GM21576 (cell line): ENCODE data around the gene SNX5.

Experiments used
- ATAC-seq: cut with Tn5 transposase; IDR thresholded peaks from one replicate; pipeline ENCODE4 v1.9.1; 2021; ENCODE audit warnings: mild to moderate bottlenecking, moderate library complexity; ENCODE audit not compliant: unreplicated experiment

Gene SNX5

DNA sequence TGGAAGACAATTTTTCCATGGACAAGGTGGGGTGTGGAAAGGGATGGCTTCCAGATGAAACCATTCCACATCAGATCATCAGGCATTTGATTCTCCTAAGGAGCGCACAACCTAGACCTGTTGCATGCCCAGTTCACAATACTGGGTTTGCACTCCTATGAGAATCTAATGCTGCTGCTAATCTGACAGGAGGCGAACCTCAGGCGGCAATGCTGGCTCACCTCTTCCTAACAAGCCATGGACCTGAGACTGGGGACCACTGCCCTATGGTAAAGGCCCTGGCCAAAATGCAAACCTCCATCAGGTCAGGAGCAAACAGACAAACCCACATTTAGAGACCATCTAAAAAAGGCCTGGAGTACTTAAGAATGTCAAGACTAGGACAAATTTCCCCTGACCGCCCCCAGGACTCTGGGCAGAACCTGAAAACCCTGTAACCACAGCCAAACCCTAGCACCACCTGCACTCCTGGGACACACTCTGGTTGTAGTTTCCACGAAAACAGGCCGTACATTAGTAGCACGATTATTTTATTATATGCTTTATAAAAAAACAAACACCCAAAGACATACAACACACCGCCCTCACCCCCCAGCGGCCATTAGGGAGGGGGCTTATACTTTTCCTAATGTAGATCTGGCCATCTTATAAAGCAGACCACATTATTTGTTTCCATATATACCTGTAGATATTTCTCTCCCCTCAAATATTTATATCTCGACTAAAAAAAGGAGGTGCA, 27.3 kb downstream of the SNX5 start:
- ATAC-seq: no peak

DNA sequence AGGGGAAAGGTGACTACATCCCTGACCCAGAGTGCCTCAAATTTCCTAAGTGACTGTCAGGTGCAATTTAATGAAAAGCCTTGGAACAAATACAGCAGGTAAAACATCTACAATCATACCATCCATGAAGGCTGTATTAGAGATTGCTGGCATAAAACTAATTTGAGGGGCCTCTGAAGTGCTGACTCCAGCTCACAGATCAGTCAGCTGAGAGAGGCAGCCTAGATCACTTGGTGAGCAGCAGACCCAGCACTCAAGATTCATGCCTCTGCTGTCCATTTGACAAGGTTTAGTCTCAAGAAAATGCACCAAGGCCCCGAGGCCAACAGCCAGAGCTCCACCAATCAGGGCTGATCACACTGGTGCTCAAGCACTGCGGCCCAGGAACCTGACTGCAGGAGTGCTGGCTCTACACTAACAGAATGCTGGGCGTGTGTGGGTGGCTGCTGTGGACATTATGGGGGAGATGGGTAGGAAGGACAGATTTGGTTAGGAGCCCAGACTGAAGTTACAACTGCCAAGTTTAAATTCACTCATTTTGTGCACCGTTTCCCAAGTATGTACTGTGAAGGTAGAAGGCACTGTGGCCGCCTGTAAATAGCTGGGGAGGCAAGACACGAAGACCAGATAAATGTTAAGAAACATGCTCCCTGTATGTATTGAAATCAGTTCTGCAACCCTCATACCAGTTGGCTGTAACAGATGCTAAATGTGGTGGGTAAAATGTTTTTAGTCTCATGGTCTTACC, 28.2 kb downstream of the SNX5 start:
- ATAC-seq: no peak

DNA sequence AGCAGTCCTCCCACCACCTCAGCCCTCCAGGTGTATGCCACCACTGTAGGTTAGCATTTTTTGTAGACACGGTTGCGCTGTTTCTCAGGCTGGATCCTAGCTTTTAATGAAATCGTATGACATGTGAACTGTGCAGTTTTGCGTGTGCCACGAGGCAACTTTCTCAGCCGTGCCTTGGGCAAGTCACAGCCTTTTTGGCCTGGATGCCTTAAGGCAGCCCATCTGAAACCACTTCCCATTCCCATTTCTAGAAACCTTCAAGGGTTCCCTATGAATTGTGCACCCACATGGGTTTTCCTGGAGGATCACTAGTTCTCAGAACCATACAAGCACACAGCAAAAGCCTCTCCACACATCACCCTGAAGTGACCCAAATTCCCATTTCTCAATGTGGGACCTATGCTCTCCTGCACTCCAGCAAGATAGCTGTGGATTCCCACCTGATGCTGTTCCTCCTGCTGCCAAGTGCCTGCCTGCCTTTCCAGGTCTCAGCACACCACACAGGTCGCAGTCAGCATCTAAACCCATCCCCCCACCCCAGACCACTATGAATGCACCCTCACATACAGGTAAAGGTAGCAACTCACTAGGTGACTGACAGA, 28.9 kb downstream of the SNX5 start:
- ATAC-seq: no peak

DNA sequence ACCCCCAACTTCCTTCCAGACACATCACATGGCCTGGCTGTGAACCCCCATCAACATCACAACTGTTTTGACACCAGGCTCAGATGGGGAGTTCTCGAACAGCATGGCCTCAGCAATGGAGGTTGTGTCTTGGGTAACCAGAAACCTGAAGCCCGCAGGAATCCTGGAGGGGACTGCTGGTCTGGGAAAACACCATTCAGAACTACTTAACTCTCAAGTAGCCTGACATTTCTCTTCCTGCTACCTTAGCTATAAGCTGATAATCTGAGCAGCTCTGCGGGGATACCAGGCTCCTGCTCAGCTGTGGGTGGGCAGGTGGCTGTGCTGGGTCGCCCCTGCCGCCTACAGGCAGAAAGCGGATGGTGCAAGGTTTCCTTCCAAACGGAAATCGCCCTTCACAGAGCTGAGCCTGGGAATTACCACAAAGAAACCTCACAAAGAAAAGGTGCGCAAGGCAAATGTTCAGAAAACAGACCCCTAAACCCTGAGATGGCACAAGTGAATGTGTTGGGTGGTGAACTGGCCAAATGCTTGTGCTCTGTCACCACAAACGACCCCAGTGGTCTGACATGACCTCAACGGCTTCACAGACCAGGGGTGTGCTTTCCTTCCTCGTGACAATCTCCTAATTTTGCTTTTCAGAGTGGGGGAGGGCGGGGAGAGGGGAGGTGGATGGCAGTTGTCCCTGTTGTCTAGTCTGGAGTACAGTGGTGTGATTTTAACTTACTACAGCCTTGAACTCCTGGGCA, 29.5 kb downstream of the SNX5 start:
- ATAC-seq: peak; percentile 77

DNA sequence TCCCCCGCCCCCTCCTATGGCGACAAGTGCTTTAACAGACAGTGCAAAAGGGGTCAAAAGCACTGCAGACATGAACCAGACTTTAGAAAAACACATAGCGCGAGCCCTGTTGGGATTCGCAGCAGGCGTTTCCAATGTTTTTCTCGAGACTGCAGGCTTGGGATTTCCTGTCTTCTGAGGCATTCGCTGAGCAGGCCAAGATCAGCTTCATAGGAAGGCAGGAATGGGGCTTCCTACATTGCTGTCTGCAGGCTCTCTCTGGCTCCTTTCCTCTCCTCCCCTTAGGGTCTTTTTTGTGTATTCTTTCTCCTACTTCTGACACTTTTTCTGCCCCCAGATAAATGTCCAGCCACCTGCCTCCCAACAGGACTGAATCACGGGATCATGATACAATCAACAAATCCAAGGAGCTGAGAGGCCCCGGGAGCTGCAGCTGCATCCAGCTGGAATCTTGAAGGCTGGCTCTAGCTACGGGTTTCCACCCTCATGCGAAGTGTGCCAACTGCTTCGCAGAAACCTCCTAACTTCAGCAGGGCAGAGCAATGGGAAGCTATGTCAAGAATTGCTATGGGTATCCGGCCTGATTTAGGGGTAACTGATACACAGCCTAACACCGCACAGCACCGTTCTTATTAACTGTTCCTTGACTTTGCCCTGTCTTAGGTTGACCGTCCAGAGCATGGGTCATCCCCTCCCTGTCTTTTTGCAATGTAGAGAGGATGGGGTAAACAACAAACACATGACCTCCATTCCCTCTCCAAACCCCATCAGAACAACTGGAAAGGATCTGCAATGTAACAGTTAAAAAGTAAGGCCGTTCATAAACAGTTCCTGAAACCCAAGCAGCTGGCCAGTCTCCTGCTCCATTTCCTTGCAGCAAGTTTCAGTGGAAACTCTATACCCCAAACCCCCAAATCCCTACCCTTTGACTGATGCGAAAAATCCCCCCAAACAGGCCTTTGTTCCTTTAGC, 31.5 kb downstream of the SNX5 start:
- ATAC-seq: no peak

DNA sequence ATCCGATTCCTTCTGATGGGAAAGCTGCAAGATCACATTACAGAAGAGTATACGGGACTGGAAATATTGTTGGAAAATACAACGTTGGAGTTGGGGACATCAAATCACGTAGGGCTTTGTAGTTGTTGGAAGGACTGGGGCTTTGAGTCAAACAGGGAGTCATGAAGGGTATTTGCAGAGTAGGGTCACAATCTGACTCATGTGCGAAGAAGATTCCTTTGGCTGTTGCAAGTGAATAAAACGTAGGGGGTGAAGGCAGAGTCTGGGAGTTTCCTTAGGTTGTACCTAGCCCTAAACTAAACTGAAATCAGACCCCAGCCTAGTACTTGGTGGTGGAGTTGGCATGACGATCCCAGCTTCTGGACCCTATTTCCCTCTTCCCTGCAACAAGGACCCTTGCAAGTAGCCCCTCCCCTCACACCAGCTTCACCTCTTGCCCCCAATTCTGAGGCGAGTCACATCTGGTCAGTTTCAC, 32.3 kb downstream of the SNX5 start:
- ATAC-seq: no peak

DNA sequence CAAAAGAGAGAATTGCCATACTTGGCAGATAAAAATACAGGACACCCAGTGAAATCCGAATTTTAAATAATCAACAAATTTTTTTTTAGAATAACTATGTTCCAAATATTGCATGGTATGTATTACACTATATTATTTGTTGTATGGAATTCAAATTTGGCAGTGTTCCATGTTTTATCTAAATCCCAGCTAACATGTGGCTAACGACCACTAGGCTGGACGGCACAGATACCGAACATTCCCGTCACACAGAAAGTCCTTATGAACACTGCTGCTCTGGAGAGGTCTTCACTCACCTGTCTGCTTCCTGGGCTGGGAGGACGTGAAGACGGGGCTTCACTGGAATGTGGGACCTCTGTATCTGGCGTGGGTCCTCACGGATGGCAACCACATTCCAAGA, 32.8 kb downstream of the SNX5 start:
- no peak for ATAC-seq

DNA sequence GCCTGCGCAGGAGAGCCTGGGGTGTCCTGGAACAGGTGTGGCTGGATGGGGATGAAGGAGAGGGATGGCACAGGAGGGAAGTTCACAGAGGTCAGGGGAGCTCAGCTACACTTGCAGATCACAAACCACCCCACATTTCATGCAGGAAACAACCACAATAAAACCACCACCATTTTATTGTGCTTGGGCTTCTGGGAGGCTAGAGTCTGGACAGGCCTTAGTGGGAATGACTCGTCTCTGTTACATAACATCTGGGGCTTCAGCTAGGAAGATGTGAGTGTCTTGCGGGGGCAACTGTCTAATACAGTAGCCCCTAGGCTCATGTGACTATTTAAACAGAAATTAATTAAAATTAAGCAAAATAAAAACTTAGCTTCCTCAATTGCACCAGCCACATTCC, 33.4 kb downstream of the SNX5 start:
- no peak for ATAC-seq

DNA sequence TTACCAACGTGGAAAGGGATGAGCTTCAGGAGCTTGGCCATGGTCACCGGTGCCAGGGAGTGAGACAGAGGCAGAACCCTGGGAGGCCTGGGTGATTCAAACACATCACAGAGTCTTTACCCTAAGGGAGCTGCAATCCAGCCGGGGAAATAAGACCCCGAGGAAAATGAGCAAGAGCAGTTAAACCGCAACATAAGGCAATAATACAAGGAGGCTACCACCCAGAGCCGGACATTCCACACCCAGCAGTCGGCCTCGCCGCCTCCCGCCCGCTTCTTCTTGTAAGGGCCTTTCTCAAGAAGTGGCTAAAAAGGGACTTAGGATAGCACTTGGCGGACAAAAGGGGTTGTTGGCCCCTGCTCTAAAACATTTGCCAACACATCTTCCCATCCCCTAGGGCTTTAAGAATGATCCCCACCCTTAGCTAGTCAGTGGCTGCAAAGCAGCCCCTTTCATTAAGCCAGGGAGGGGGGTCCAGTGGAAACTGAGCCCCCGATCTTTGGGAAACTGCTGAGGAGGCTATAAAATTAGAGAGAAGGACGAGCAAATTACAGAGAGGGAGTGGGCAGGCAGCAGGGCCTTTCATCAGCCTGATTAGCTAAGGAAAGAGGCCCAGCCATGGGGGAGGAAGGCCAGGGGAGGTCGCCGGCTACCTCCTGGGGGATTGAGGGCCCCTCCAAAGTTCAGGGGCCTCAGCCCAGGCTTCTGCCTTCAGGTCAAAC, 34.3 kb downstream of the SNX5 start:
- no peak for ATAC-seq

DNA sequence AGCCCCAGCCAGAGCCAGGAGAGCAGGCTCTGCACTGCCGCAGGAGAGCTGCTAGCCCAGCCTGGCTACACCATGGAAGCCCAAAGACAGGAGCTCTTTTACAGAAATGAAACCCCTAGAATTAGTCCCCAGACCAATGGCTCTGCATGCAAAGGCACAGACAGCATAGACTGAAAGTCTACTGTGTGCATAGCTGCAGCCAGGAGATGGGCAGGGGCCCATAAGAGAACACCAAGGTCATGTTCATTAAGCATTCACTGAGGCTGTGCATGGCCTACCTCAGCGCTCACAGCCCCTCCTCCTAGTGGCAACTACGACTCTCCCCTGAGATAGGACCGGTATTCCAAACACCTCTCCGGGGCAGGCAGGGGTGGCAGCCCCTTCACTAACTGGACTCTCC, 34.9 kb downstream of the SNX5 start:
- ATAC-seq: no peak

DNA sequence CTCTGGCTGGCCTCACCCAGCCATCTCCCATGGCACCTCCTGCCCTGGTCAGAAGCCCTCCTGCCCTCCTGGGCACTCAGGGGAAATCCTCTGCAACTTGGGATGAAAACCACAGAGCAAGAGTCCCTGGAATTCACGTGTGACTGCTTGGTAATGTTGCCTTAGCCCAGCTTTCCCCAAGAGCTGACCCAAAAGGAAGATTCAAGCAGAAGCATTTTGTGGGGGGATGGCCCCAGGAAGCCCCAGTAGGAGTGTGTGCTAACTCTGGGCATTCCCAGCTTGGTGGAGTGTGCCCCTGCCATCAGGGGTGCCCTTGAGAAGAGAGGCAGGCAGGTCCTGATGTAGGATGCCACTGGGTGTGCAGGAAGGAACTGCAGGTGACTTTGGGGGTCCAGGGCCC, 35.5 kb downstream of the SNX5 start:
- no peak for ATAC-seq

DNA sequence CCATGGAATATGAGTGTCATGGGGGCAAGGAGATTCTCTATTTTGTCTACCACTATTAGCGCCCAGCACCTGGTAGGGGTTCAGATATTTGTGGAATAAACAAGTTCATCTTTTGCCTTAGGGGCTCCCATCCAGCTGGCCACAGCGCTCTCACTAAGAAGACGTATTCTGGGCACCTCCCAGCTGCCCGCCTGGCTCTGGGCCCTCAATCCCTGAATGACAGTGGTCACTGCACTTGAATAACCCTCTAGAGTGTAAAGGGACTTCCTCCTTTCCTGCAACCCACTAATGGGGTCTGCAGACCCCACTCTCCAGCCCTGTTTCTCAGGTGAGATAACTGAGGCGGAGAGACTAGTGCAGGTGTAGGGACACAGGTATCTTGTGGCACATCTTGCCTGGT, 36.2 kb downstream of the SNX5 start:
- ATAC-seq: no peak

DNA sequence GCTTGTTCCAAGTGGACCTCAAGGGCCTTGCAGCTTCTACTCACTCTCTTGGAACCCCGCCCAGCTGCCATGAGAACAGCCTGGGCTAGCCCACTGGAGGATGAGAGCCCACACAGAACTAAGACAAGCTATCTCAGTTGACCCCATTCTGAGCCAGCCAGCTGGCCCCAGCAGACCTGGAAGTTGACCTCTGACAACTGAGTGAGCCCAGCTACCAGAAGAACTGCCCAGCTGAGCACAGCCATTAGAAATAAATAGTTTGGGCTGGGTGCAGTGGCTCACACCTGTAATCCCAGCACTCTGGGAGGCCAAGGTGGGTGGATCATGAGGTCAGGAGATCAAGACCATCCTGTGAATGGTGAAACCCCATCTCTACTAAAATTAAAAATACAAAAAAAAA, 37.1 kb downstream of the SNX5 start:
- no peak for ATAC-seq

DNA sequence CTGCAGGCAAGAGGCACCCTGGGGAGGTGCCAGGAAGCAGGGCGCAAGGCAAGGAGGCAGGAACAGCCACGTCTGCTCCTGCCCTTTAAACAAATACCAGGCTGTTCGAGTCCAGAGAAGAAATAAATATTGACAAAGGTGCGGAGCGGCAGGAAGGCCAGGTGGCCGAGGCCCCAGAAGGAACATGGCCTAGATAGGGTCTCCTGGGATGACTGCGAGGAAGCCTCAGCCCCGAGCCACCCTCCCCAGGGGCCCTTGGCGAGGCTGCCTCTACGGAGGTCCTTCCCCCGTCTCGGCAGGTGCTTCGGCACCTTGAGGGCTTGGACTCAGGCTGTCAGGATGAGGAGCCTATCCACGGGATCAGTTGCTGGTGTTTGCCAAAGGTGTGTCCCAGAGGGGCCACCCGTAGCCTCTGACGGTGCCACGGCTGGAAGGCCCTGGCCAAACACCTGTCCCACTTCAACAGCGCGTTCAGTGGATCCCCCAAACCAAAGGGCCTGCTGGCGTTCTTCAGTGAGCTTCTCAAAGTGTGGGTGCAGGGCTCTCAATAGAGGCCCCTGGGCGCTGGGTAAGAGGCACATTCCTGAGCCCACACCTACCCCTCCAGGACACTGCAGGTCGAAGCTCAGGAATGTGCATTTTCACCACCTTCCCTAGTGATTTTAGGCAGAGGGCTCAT, 39.8 kb downstream of the SNX5 start:
- no peak for ATAC-seq

DNA sequence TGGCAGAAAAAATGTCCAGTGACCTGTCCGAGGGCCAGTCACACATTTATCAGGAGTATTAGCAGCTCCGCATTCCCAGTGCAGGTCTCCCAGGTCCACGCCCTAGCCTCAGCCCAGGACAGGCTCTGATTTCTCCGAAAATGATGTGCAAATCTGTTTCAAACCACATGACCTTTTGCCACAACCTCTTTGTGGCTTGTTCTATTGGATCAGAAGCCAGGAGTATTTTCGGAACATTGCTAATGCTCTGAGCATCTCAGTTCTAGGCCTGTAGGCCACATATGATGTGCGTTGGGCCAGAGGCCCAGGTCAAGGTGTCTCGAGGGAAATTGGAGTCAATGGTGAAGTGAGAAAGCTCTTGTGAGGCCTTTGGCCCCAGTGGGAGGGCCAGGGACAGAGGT, 40.4 kb downstream of the SNX5 start:
- ATAC-seq: no peak

DNA sequence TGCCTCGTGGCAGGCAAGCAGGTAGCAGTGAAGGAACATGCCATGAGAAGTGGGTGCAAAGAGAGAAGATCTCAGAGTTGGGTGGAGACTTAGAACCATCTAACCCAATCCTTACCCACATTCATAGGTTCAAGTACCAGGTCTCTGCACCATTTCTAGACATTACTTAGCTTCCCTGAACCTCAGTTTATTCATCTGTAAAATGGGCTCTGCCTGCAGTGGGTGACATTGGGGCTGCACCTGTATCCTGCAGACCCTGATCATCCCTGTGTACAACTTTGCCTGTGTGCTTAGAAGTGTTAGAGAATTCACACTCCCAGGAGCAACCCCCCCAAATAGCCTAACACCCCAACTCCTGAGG, 42.7 kb downstream of the SNX5 start:
- ATAC-seq: no peak

DNA sequence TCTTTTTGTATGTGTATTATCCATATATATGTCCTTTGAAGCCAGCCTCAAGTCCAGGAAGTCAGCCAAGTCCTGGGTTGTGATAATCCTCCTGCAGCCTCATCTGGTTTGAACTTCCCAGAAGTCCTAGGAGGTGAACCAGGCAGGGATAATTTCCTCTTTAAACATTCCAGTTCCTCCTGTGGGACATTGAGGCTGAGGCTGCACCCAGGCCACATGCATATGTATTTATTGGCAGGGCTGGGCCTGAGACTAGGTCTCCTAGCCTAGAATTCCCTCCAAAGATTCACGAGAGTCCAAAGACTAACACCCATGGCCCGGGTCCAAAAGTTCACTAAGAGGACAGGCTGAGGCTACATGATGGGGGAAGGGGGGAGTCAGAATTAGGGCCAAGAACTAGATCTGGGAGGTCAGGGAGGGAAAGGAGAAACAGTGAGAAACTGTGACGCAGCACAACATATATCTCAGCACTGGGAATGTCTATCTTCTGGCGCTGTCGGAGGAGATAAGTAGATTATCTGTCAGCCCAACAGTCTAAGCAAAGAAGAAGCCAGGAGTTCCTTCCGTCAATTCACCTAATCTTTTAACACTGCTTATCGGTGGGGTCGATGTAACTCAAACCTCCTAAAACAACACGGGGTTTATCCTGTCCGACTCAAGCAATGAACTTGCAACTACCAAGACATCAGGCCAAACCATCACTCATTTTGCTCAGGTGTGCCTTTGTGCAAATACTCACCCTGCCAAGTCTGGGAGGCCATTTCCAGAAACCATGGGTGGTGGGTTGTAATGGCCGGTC, 43.3 kb downstream of the SNX5 start:
- ATAC-seq: no peak

DNA sequence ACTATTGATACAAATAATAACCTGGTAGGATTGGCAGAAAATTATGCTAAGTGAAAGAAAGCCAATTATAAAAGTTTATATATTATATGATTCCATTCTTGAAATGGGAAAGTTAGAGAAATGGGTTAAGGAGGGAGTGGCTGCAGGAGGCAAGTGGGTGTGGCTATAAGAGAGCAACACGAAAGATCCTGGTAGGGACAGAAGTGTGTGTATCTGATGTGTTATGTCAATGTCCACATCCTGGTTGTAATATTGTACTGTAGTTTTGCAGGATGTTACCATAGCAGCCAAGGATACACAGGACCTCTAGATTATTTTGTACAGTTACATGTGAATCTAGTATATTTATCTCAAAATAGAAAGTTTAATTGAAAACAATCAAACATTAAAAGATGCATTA, 46.8 kb downstream of the SNX5 start:
- no peak for ATAC-seq
